HG03457 (cell line): ENCODE measurements around the gene HTR1D.

Experiments used
- ATAC-seq: cut with Tn5 transposase; IDR thresholded peaks from one replicate; pipeline ENCODE4 v1.9.1; 2021; ENCODE audit warnings: moderate number of reproducible peaks; ENCODE audit not compliant: unreplicated experiment

Gene HTR1D

GRCh38 chr1:23152966-23153684 lies 64.2 kb downstream of the HTR1D start:
- no peak for ATAC-seq

- no peak for ATAC-seq
Measured at GRCh38 chr1:23150742-23151141, 66.6 kb downstream of the HTR1D start.

GRCh38 chr1:23150125-23150524 lies 67.2 kb downstream of the HTR1D start:
- ATAC-seq, result no peak

- no peak for ATAC-seq
Measured at GRCh38 chr1:23149114-23149513, 68.2 kb downstream of the HTR1D start.

- no peak for ATAC-seq
Measured at GRCh38 chr1:23148084-23148483, 69.2 kb downstream of the HTR1D start.
